PC-9 (cell line): ENCODE data around the gene WRNIP1.

Experiments used
- EZH2 ChIP-seq: fragments of 200-600 bp; sonication (generic); IDR thresholded peaks from 2 replicates; pipeline ENCODE4 v1.8.0; 2017; ENCODE audit warnings: antibody characterized with exemption, low read depth
- TF ChIP-seq, protein P1 (sequence below): fragments of 200-600 bp; sonication (generic); conservative IDR thresholded peaks from 2 replicates; pipeline ENCODE4 v1.6.1; 2017; ENCODE audit warnings: mixed run types, antibody characterized with exemption, mild to moderate bottlenecking, moderate library complexity

DNA sequence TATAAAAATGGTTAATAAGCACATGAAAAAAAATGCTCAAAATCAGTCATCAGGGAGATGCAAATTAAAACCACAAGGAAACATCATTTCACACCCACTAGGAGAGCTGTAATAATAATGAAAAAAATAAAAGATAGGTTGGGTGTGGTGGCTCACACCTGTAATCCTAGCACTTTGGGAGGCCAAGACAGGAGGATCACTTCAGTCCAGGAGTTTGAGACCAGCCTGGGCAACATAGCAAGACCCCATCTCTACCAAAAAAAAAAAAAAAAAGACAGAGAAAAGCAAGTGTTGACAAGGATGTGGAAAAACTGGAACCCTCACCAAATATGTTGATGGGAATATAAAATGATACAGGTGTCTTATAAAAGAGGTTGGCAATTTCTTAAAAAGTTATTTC is 11.4 kb upstream of the WRNIP1 start:
- TF ChIP-seq, protein P1, sequence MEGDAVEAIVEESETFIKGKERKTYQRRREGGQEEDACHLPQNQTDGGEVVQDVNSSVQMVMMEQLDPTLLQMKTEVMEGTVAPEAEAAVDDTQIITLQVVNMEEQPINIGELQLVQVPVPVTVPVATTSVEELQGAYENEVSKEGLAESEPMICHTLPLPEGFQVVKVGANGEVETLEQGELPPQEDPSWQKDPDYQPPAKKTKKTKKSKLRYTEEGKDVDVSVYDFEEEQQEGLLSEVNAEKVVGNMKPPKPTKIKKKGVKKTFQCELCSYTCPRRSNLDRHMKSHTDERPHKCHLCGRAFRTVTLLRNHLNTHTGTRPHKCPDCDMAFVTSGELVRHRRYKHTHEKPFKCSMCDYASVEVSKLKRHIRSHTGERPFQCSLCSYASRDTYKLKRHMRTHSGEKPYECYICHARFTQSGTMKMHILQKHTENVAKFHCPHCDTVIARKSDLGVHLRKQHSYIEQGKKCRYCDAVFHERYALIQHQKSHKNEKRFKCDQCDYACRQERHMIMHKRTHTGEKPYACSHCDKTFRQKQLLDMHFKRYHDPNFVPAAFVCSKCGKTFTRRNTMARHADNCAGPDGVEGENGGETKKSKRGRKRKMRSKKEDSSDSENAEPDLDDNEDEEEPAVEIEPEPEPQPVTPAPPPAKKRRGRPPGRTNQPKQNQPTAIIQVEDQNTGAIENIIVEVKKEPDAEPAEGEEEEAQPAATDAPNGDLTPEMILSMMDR, result no peak
- TF ChIP-seq EZH2, result no peak
